Midbrain (tissue), 1 donor: Measurements from ENCODE around the gene CEP164.

ENCODE experiments used
- DNase-seq: peaks from one replicate; lab custom pipeline; 2025; lab: John Stamatoyannopoulos, UW

Gene CEP164

GRCh38 chr11:117462183-117462863 lies 134.7 kb downstream of the CEP164 start:
- no peak for DNase-seq

GRCh38 chr11:117462864-117463247 lies 135.2 kb downstream of the CEP164 start:
- DNase-seq: no peak
